GM12872 (cell line): ENCODE results near the gene ILF2.

ENCODE experiments used
- CTCF ChIP-seq: IDR thresholded peaks from 3 replicates; pipeline ENCODE4 v1.5.1; 2011; ENCODE audit warnings: low read depth, mild to moderate bottlenecking, low read length, moderate library complexity; ENCODE audit not compliant: insufficient read depth

Gene ILF2

GRCh38 chr1:153670859-153671627, at the start of gene ILF2:
ILF2 (minus strand) TSS chr1:153670993; CDS start chr1:153670922, 71 bp downstream.
- TF ChIP-seq CTCF: peak; percentile 24; the same call in 1 of the 3 replicates

GRCh38 chr1:153717330-153717729, 46.5 kb upstream of the ILF2 start:
- TF ChIP-seq CTCF: no peak

GRCh38 chr1:153711026-153711425, 40.2 kb upstream of the ILF2 start:
- no peak for TF ChIP-seq CTCF

- TF ChIP-seq CTCF: no peak
These were observed 34.7 kb upstream of the ILF2 start for GRCh38 chr1:153705484-153705883.

GRCh38 chr1:153699768-153700167, 29.0 kb upstream of the ILF2 start:
- TF ChIP-seq CTCF: no peak

- TF ChIP-seq CTCF: no peak
These were observed 28.3 kb upstream of the ILF2 start for GRCh38 chr1:153698923-153699714.

- no peak for TF ChIP-seq CTCF
These were observed 27.5 kb upstream of the ILF2 start for GRCh38 chr1:153698020-153698922.
